Omental fat pad (tissue), 4 donors: ENCODE results near the gene KRR1. TPM values are rescaled to one million over a fixed set of nuclear protein-coding genes. Genes with fewer than 3 reads are reported as not detected.
"Not testable (repeated sequence)": the region's sequence is repeated elsewhere in the genome, so short reads cannot be mapped to it uniquely, and the experiment has no call there.

Source experiments
- ATAC-seq: fragments of 150-250 bp; one replicate; pipeline ENCODE4 v1.9.1; 2016; ENCODE audit warnings: mild to moderate bottlenecking, moderate library complexity; ENCODE audit not compliant: low FRiP score
- DNase-seq: peaks from one replicate; pipeline ENCODE4 v3.0.0-alpha.2; 2019; ENCODE audit warnings: low spot score
- total RNA-seq, 4 donors: library from RNA; depleted of rRNA; stranded (reverse); fragments of >200 nt; gene quantifications; one replicate each; pipeline ENCODE4 v1.1.0, GENCODE V29; 2016
- TF ChIP-seq, protein P1 (sequence below), 3 donors: fragments of 450-650 bp; IDR thresholded peaks; one replicate each; pipeline ENCODE4 v1.5.1; 2016 to 2017; ENCODE audit warnings: antibody characterized with exemption in 3 of 3, mild to moderate bottlenecking in 3 of 3, moderate library complexity in 2 of 3

Gene KRR1
- total RNA-seq, 4 donors from 2014 or later, result 28.8 to 39.9 (median 34.3) TPM

DNA sequence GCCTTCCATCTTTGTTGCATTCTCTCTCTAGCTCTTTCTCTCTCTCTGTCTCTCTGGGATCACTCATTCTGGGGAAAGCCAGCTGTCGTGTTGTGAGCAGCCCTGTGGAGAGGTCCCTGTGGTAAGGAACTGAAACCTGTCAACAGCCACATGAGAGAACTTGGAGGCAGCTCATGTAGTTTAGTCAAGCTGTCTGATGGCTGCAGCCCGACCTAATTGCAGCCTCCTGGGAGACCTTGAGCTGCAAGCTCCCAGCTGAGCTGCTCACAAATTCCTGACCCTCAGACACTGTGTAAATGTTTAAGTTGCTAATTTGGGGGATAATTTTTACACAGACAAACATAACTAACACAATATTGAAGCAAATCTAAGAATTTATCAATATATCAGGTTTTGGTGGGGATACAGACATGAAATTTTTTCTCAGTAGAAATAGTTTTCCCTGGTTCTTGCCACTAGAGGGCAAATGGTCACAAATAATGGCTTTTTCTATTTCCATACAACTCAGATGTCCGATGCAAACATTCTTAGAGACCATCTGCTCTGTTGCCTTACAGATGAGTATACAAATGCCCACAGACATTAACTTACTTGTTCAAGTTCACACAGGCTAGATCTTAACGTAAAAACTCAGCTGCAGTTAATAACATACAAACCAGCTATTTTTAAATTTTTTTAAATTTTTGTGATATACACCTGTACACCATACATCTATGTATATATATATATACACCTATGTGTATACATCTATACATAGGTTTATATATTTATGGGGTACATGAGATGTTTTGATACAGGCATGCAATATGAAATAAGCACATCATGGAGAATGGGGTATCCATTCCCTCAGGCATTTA lies 15.5 kb upstream of the KRR1 start:
- DNase-seq, result no peak
- no peak for ATAC-seq
- TF ChIP-seq, protein P1, sequence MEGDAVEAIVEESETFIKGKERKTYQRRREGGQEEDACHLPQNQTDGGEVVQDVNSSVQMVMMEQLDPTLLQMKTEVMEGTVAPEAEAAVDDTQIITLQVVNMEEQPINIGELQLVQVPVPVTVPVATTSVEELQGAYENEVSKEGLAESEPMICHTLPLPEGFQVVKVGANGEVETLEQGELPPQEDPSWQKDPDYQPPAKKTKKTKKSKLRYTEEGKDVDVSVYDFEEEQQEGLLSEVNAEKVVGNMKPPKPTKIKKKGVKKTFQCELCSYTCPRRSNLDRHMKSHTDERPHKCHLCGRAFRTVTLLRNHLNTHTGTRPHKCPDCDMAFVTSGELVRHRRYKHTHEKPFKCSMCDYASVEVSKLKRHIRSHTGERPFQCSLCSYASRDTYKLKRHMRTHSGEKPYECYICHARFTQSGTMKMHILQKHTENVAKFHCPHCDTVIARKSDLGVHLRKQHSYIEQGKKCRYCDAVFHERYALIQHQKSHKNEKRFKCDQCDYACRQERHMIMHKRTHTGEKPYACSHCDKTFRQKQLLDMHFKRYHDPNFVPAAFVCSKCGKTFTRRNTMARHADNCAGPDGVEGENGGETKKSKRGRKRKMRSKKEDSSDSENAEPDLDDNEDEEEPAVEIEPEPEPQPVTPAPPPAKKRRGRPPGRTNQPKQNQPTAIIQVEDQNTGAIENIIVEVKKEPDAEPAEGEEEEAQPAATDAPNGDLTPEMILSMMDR (IDR thresholded peaks at IDR 0.05), result no peak

DNA sequence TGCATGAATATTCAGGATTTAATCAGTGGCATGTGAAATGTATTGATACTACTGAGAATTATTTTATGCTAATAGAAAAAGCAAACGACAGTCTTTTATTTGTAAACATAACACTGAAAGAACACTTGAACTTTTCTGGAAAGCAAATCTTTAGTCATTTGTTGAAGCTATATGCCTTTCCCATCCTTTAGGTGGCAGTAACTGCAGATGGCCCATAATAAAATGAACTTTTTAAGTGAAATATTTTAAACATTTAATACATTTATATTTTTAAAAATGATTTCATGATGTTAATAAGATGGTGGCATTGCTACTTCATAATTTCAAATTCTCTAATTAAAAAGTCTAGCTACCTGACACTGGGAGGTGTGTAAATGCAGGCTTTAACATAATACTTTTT lies 13.9 kb upstream of the KRR1 start:
- DNase-seq (no peak), ATAC-seq (no peak)
- TF ChIP-seq, protein P1 (IDR thresholded peaks at IDR 0.05), result no peak

DNA sequence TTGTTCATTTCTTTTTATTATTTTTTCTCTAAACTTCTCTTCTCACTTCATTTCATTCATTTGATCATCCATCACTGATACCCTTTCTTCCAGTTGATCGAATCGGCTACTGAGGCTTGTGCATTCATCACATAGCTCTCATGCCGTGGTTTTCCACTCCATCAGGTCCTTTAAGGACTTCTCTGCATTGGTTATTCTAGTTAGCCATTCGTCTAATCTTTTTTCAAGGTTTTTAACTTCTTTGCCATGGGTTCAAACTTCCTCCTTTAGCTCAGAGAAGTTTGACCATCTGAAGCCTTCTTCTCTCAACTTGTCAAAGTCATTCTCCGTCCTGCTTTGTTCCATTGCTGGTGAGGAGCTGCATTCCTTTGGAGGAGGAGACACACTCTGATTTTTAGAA lies 10.7 kb upstream of the KRR1 start:
- not testable (repeated sequence) for ATAC-seq, DNase-seq

DNA sequence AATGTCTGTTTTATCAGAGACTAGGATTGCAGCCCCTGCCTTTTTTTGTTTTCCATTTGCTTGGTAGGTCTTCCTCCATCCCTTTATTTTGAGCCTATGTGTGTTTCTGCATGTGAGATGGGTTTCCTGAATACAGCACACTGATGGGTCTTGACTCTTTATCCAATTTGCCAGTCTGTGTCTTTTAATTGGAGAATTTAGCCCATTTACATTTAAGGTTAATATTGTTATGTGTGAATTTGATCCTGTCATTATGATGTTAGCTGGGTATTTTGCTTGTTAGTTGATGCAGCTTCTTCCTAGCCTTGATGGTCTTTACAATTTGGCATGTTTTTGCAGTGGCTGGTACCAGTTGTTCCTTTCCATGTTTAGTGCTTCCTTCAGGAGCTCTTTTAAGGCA lies 9.8 kb upstream of the KRR1 start:
- ATAC-seq, result not testable (repeated sequence)

DNA sequence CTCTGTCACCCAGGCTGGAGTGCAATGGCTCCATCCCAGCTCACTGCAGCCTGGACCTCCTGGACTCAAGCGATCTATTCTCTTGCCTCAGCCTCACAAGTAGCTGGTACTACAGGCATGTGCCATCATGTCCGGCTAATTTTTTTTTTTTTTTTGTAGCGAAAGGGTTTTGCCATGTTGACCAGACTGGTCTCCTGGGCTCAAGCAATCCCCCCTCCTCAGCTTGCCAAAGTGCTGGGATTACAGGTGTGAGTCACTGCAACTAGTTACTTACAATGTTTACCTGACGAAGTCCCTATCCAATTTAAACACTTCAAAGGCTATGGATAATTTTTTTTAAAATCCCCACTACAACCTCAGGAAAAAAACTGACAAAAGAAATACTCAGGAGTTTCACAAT lies 1.8 kb downstream of the KRR1 start:
- no peak for ATAC-seq
- TF ChIP-seq, protein P1 (IDR thresholded peaks at IDR 0.05), result no peak

More for the DNA sequence above, 9.8 kb upstream of the KRR1 start:
- DNase-seq, result not testable (repeated sequence)

DNA sequence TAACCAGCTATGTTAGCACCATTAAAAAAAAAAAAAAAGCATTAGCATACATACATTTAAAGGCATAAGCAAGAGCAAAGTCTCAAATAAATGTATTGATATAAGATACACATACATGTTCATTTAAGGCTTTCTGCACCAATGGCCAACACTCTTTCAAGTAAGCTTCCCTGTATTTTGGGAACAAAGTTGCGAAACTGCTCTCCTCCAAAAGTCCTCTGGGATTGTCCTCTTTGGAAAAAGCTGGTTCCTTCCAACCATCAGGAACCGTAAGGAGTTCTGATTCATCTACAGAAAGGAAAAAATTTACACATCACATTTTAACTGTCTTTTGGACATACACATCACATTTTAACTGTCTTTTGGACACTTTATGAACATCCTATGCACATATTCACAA lies 3.2 kb downstream of the KRR1 start:
- no peak for DNase-seq
- TF ChIP-seq, protein P1 (IDR thresholded peaks at IDR 0.05), result no peak
- ATAC-seq, result no peak

More for the DNA sequence above, 1.8 kb downstream of the KRR1 start:
- no peak for DNase-seq

DNA sequence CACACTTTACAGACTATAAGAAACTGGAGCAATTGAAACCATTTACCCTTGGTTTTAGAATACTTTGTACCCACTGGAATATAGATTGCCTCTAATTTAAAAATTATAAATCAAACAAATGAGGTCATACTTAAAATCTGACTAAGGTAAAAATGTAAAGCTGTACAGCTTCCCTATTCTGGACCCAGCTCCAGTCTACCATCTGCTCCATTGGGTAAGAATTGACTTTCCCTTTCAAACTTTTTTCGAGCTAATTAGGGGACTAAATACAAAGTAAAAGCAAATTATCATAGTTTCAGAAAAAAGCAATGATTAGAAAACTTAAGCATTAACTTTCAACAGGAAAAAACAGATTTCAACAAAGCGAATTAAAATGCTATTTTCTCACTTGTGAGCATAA lies 4.3 kb downstream of the KRR1 start:
- DNase-seq (no peak), ATAC-seq (no peak)
- TF ChIP-seq, protein P1 (IDR thresholded peaks at IDR 0.05), result no peak

DNA sequence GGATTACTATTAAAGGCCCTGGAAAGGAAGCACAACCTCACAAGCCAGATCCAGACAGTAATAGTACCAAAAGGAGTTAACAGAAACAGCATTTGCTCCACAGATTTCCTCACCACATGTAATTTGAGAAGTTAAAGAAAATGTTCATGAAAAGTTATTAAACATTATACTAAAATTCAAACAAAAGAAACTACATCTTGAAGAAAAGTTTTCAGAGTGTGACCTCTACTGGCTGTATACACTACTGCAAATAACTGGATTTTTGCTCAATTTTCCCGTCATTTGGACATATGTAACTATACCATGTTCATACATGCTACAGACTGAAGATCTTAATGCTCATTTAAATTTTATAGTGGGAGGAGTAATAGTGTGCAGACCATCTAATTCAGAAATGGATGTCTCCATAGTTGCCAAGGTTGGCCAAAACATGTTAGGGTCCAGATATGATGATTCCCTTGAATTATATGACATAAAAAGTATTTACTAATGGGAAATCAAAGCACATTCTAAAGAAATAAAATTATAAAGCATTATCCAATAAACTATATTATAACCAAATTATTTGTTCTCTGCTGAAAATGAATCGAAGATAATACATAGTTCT lies 5.6 kb downstream of the KRR1 start:
- TF ChIP-seq, protein P1 (IDR thresholded peaks at IDR 0.05), result no peak
- ATAC-seq (no peak), DNase-seq (no peak)
